Endothelial cell of umbilical vein (primary cell): ENCODE data around the gene CRIM1. TPM values are rescaled to one million over a fixed set of nuclear protein-coding genes. Genes with fewer than 3 reads are reported as not detected.
A peak's percentile ranks its signal among the peaks of the same experiment; 100 is the strongest.

Source experiments
- BruUV-seq: library from RNA; stranded (reverse); fragments of 400-500 nt; replicated peaks from 2 replicates; lab custom pipeline; 2021; lab: Mats Ljungman, UMichigan
- CTCF ChIA-PET: fragments of 300-600, 350-600 bp; sonication (Branson Sonifier 250); formaldehyde crosslinking; loops from one replicate; lab custom pipeline; 2021; ENCODE audit warnings: antibody characterized with exemption, inconsistent platforms; lab: Charles Lee
- POLR2A ChIA-PET: fragments of 300-600, 350-600 bp; sonication (Branson Sonifier 250); formaldehyde crosslinking; loops from one replicate; lab custom pipeline; 2021; ENCODE audit warnings: antibody characterized with exemption, inconsistent platforms; lab: Charles Lee
- DNase-seq: peaks from one replicate; pipeline ENCODE4 v3.0.0-alpha.2; 2011; ENCODE audit warnings: low read depth, low spot score
- FAIRE-seq: peaks from 2 replicates; lab custom pipeline; 2011; peaks lifted over from hg19 to GRCh38; lab: Jason Lieb, UNC
- H2AFZ ChIP-seq: 2 replicates; pipeline ENCODE4 v1.6.0; 2012; ENCODE audit warnings: low read depth, low read length, control low read depth, inconsistent platforms
- H3K27ac ChIP-seq: 2 replicates; pipeline ENCODE4 v1.5.1; 2011; ENCODE audit warnings: low read depth, mild to moderate bottlenecking, control low read depth, low read length, moderate library complexity; ENCODE audit not compliant: insufficient read depth
- H3K27me3 ChIP-seq, 2 experiments: 2 replicates each; pipeline versions ENCODE4 v1.6.0 to v1.6.1; 2011; ENCODE audit warnings: low read length in 2 of 2, mixed read lengths in 1 of 2; ENCODE audit not compliant: control insufficient read depth in 2 of 2, insufficient read depth in 2 of 2
- H3K36me3 ChIP-seq, 2 experiments: 2 replicates in 1 of 2; 3 replicates in 1 of 2; pipeline ENCODE4 v1.5.1; 2011; ENCODE audit warnings: low read length in 2 of 2, mild to moderate bottlenecking in 1 of 2, moderate library complexity in 1 of 2; ENCODE audit not compliant: control insufficient read depth in 2 of 2, insufficient read depth in 2 of 2; ENCODE audit errors: extremely low read depth in 1 of 2
- H3K4me1 ChIP-seq: 3 replicates; pipeline ENCODE4 v1.5.1; 2011; ENCODE audit warnings: mild to moderate bottlenecking, low read length; ENCODE audit not compliant: control insufficient read depth, insufficient read depth; ENCODE audit errors: extremely low read depth
- H3K4me2 ChIP-seq: 2 replicates; pipeline ENCODE4 v1.6.1; 2011; ENCODE audit warnings: low read length, control low read depth, mixed read lengths; ENCODE audit not compliant: insufficient read depth
- H3K4me3 ChIP-seq, 3 experiments: fragments of 200-600 bp in 1 of 3; sonication (generic), shearing (Covaris generic) in 1 of 3; replicated peaks in 1 of 3; 2 replicates each; pipeline ENCODE4 v1.5.1; 2011 to 2016; ENCODE audit warnings: control low read depth in 3 of 3, low read length in 3 of 3, mild to moderate bottlenecking in 2 of 3, inconsistent platforms in 1 of 3, low read depth in 1 of 3, moderate library complexity in 1 of 3; ENCODE audit not compliant: insufficient read depth in 1 of 3
- H3K79me2 ChIP-seq: 2 replicates; pipeline ENCODE4 v1.6.0; 2012; ENCODE audit warnings: low read length, inconsistent platforms; ENCODE audit not compliant: control insufficient read depth, insufficient read depth
- H3K9ac ChIP-seq: replicated peaks from 2 replicates; pipeline ENCODE3; 2011; ENCODE audit warnings: low read length, control low read depth; ENCODE audit not compliant: insufficient read depth; ENCODE audit errors: extremely low read depth
- H3K9me1 ChIP-seq: replicated peaks from 3 replicates; pipeline ENCODE4 v1.6.0; 2011; ENCODE audit warnings: mild to moderate bottlenecking, low read length; ENCODE audit not compliant: control insufficient read depth, insufficient read depth; ENCODE audit errors: extremely low read depth
- H3K9me3 ChIP-seq: replicated peaks from 2 replicates; pipeline ENCODE4 v1.5.1; 2012; ENCODE audit warnings: low read length, inconsistent platforms; ENCODE audit not compliant: control insufficient read depth, insufficient read depth
- H4K20me1 ChIP-seq: replicated peaks from 2 replicates; pipeline ENCODE3; 2011; ENCODE audit warnings: mild to moderate bottlenecking, low read length; ENCODE audit not compliant: control insufficient read depth, insufficient read depth; ENCODE audit errors: extremely low read depth
- EZH2 ChIP-seq: IDR thresholded peaks from 2 replicates; pipeline ENCODE4 v1.6.1; 2012; ENCODE audit warnings: borderline replicate concordance, low read depth, mild to moderate bottlenecking, moderate library complexity, low read length, inconsistent platforms; ENCODE audit not compliant: severe bottlenecking
- FOS ChIP-seq: IDR thresholded peaks from 2 replicates; pipeline ENCODE4 v1.6.1; 2011; ENCODE audit warnings: mild to moderate bottlenecking, low read length, moderate library complexity, borderline replicate concordance; ENCODE audit not compliant: insufficient read depth
- GATA2 ChIP-seq: IDR thresholded peaks from 2 replicates; pipeline ENCODE4 v1.7.0; 2011; ENCODE audit warnings: low read depth, mild to moderate bottlenecking, moderate library complexity, mixed read lengths, low read length; ENCODE audit not compliant: insufficient read length, insufficient read depth
- JUN ChIP-seq: IDR thresholded peaks from 2 replicates; pipeline ENCODE4 v1.6.1; 2011; ENCODE audit warnings: borderline replicate concordance, low read depth; ENCODE audit not compliant: insufficient read length, insufficient read depth
- MYC ChIP-seq: IDR thresholded peaks from one replicate; pipeline ENCODE4 v1.6.1; 2011; ENCODE audit warnings: mild to moderate bottlenecking, low read depth, low read length
- POLR2A ChIP-seq: IDR thresholded peaks from 2 replicates; pipeline ENCODE4 v1.6.1; 2012; ENCODE audit warnings: low read depth, mild to moderate bottlenecking, control low read depth, low read length
- POLR2AphosphoS5 ChIP-seq: IDR thresholded peaks from 2 replicates; pipeline ENCODE4 v1.6.1; 2012; ENCODE audit warnings: low read depth, mild to moderate bottlenecking, control low read depth, low read length, moderate library complexity; ENCODE audit not compliant: insufficient read depth
- dilution Hi-C: fragments of 300-500 bp; cut with MboI; formaldehyde crosslinking; loops from one replicate; pipeline ENCODE4 v1.15.0; 2019; ENCODE audit warnings: low sequenced_read_pairs; ENCODE audit not compliant: extremely low pct_ligation_motif_present
- intact Hi-C: fragments of 100-400 bp; cut with micrococcal nuclease; formaldehyde crosslinking; loops from one replicate; pipeline ENCODE4 v1.10.0; 2022
- polyA plus RNA-seq, 4 experiments: library from polyadenylated mRNA; depleted of rRNA in 3 of 4; stranded (reverse) in 3 of 4; unstranded in 1 of 4; fragments of >200 nt; gene quantifications; 2 replicates each; pipeline versions ENCODE4 v1.2.1 to v1.2.3, GENCODE V29; 2011 to 2012; ENCODE audit warnings: missing spikeins in 1 of 4
- total RNA-seq: library from RNA; stranded (reverse); gene quantifications from 2 replicates; pipeline ENCODE4 v1.2.3, GENCODE V29; 2021
- TF ChIP-seq, protein P1 (sequence below), 2 donors: IDR thresholded peaks; 1 replicate in 1 of 2; 2 replicates in 1 of 2; pipeline ENCODE4 v1.5.1; 2011; ENCODE audit warnings: low read length in 2 of 2, mild to moderate bottlenecking in 2 of 2, moderate library complexity in 2 of 2, control low read depth in 1 of 2, inconsistent platforms in 1 of 2, low read depth in 1 of 2; ENCODE audit not compliant: insufficient read depth in 1 of 2; ENCODE audit errors: extremely low read depth in 1 of 2
- TF ChIP-seq, protein P2 (sequence below): IDR thresholded peaks from 2 replicates; pipeline ENCODE4 v1.6.1; 2011; ENCODE audit not compliant: insufficient read depth, insufficient read length

CRIM1 gene
- total and polyA plus RNA-seq, 2 donors (not counting 3 experiments of a cell fraction or from before 2014, with no cell fraction given) = 422 to 649 TPM

DNA sequence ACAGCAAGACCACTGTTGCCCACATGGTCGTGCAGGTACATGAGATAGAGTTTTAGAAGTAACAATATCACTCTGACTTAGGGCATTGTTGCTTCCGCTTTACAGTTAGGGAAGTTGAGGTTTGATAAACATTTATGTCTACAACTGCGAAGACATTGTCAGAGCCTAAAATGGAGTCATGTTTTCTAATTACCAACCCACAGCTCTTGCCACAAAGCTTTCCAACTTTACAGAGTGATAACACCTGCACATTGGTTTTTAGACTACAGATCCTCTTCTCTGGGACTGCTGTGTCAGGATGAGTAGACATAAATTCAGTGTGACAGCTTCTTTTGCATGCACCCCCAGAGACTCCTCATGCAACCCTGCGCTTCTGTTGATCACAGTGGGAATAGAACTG, 123.4 kb downstream of the CRIM1 start:
- FAIRE-seq = no peak
- H3K9ac ChIP-seq = peak overlapping the region; percentile 33

More for the DNA sequence above, 123.4 kb downstream of the CRIM1 start:
- DNase-seq = no peak
- intact Hi-C loops = loop anchor here (1.0 kb wide), 4 partner anchors 7 to 107 kb away; no protein-coding TSS in a partner anchor
- BruUV-seq = no TSS peak
- Histone ChIP-seq H3K36me3 (peaks cover 42 to 52% of the 10 kb centered on the region in 2 experiments), H3K9me3 (no peaks in the 10 kb centered on the region), H3K27ac (peak overlapping the region; percentile 82), H3K4me3 (no peak overlapping the region), H3K4me1 (peaks cover 79% of the 10 kb centered on the region), H3K9me1 (no peaks in the 10 kb centered on the region), H3K4me2 (no peak overlapping the region), H2AFZ (no peak overlapping the region), H4K20me1 (no peaks in the 10 kb centered on the region), H3K79me2 (peaks cover 67% of the 10 kb centered on the region), H3K27me3 (no peaks in the 10 kb centered on the region)
- ChIA-PET CTCF (no interaction called here), POLR2A (no interaction called here)
- dilution Hi-C loops = no loop called here
- no peak for TF ChIP-seq MYC
- TF ChIP-seq, protein P1, sequence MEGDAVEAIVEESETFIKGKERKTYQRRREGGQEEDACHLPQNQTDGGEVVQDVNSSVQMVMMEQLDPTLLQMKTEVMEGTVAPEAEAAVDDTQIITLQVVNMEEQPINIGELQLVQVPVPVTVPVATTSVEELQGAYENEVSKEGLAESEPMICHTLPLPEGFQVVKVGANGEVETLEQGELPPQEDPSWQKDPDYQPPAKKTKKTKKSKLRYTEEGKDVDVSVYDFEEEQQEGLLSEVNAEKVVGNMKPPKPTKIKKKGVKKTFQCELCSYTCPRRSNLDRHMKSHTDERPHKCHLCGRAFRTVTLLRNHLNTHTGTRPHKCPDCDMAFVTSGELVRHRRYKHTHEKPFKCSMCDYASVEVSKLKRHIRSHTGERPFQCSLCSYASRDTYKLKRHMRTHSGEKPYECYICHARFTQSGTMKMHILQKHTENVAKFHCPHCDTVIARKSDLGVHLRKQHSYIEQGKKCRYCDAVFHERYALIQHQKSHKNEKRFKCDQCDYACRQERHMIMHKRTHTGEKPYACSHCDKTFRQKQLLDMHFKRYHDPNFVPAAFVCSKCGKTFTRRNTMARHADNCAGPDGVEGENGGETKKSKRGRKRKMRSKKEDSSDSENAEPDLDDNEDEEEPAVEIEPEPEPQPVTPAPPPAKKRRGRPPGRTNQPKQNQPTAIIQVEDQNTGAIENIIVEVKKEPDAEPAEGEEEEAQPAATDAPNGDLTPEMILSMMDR (IDR thresholded peaks at IDR 0.05; ENCODE audit: extremely low read depth in 1 of 2, insufficient read depth in 1 of 2, low read depth in 1 of 2, low read length in 2 of 2) = no peak
- TF ChIP-seq JUN = no peak
- no peak for TF ChIP-seq POLR2A
- TF ChIP-seq, protein P2, sequence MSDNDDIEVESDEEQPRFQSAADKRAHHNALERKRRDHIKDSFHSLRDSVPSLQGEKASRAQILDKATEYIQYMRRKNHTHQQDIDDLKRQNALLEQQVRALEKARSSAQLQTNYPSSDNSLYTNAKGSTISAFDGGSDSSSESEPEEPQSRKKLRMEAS = no peak
- no peak for TF ChIP-seq FOS
- TF ChIP-seq POLR2AphosphoS5 = no peak
- no peak for TF ChIP-seq EZH2
- no peak for TF ChIP-seq GATA2
